Breast epithelium (tissue), 4 donors: ENCODE measurements around the gene RAB21. TPM values are rescaled to one million over a fixed set of nuclear protein-coding genes. Genes with fewer than 3 reads are reported as not detected.
"Not testable (repeated sequence)": the region's sequence is repeated elsewhere in the genome, so short reads cannot be mapped to it uniquely, and the experiment has no call there.

Source experiments
- DNase-seq, 2 donors: peaks; one replicate each; pipeline ENCODE4 v3.0.0-alpha.2; 2019; ENCODE audit warnings: low spot score in 2 of 2
- H3K27ac ChIP-seq, 2 donors: fragments of 200-600 bp; sonication (generic) in 1 of 2; one replicate each; pipeline ENCODE4 v1.5.1; 2016 to 2019; ENCODE audit warnings: mild to moderate bottlenecking in 1 of 2
- H3K27me3 ChIP-seq, 2 donors: fragments of 200-600 bp; sonication (generic) in 1 of 2; one replicate each; pipeline versions ENCODE4 v1.5.1 to v1.6.0; 2017 to 2019; ENCODE audit warnings: control low read depth in 1 of 2, mild to moderate bottlenecking in 1 of 2
- H3K36me3 ChIP-seq: fragments of 200-600 bp; one replicate; pipeline ENCODE4 v1.5.1; 2019
- H3K4me1 ChIP-seq, 2 donors: fragments of 200-600 bp; sonication (generic); one replicate each; pipeline ENCODE4 v1.5.1; 2016 to 2019; ENCODE audit warnings: control low read depth in 1 of 2
- H3K4me3 ChIP-seq, 3 donors: fragments of 200-600 bp; sonication (generic); 1 replicate in 2 of 3; 2 replicates in 1 of 3; pipeline ENCODE4 v1.5.1; 2016 to 2019; ENCODE audit warnings: mild to moderate bottlenecking in 3 of 3, moderate library complexity in 2 of 3
- H3K9me3 ChIP-seq, 2 donors: fragments of 200-600 bp; sonication (generic) in 1 of 2; one replicate each; pipeline ENCODE4 v1.5.1; 2016 to 2019; ENCODE audit warnings: control low read depth in 1 of 2
- POLR2A ChIP-seq: fragments of 450-650 bp; IDR thresholded peaks from one replicate; pipeline ENCODE4 v1.6.1; 2016; ENCODE audit warnings: antibody characterized with exemption, mild to moderate bottlenecking, moderate library complexity
- POLR2AphosphoS5 ChIP-seq, 3 donors: sonication (generic); formaldehyde crosslinking; IDR thresholded peaks; one replicate each; pipeline ENCODE4 v1.6.1; 2017; ENCODE audit warnings: antibody characterized with exemption in 3 of 3
- intact Hi-C: fragments of 100-400 bp; cut with DNase I; formaldehyde crosslinking; loops from one replicate; pipeline ENCODE4 v1.15.1; 2023; ENCODE audit warnings: low total_unique reads
- total RNA-seq, 3 donors: library from RNA; depleted of rRNA; stranded (reverse); fragments of >200 nt; gene quantifications; one replicate each; pipeline ENCODE4 v1.1.0, GENCODE V29; 2016
- TF ChIP-seq, protein P1 (sequence below), 3 donors: fragments of 450-650 bp; IDR thresholded peaks; one replicate each; pipeline ENCODE4 v1.5.1; 2016 to 2017; ENCODE audit warnings: antibody characterized with exemption in 3 of 3, mild to moderate bottlenecking in 3 of 3, moderate library complexity in 3 of 3

Gene RAB21
- total RNA-seq, 3 donors from 2014 or later: 22.1 to 26.9 (median 22.6) TPM

DNA sequence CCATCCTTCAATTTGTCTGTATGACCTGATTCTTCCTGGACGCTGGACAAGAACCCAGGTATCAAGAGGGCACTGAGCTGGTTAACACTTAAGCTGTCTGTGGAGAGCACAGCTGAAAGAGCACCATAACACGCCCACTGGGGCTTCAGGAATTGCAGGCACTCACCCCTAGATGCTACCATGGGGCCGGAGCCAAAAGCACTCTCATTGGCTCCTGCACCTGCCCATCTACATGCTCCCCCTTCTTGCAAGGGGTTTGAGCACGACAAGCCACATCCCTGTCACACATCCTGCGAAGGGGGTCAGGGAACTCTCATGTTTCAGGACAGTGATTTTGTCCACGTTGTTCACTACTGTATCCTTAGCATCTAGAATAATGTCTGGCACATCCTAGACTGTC is 49.8 kb downstream of the RAB21 start:
- H3K27me3 ChIP-seq: peaks cover 0 to 2% of the 10 kb centered on the region in 2 donors
- intact Hi-C loops: no loop called here
- no peaks in the 10 kb centered on the region for H3K9me3 ChIP-seq
- no peaks in the 10 kb centered on the region for H3K36me3 ChIP-seq
- no peak overlapping the region for H3K27ac ChIP-seq
- TF ChIP-seq POLR2AphosphoS5 (IDR thresholded peaks at IDR 0.05) (no peak), POLR2A (no peak)
- TF ChIP-seq, protein P1, sequence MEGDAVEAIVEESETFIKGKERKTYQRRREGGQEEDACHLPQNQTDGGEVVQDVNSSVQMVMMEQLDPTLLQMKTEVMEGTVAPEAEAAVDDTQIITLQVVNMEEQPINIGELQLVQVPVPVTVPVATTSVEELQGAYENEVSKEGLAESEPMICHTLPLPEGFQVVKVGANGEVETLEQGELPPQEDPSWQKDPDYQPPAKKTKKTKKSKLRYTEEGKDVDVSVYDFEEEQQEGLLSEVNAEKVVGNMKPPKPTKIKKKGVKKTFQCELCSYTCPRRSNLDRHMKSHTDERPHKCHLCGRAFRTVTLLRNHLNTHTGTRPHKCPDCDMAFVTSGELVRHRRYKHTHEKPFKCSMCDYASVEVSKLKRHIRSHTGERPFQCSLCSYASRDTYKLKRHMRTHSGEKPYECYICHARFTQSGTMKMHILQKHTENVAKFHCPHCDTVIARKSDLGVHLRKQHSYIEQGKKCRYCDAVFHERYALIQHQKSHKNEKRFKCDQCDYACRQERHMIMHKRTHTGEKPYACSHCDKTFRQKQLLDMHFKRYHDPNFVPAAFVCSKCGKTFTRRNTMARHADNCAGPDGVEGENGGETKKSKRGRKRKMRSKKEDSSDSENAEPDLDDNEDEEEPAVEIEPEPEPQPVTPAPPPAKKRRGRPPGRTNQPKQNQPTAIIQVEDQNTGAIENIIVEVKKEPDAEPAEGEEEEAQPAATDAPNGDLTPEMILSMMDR (IDR thresholded peaks at IDR 0.05): no peak
- no peaks in the 10 kb centered on the region for H3K4me1 ChIP-seq
- H3K4me3 ChIP-seq: no peak overlapping the region
- no peak for DNase-seq

DNA sequence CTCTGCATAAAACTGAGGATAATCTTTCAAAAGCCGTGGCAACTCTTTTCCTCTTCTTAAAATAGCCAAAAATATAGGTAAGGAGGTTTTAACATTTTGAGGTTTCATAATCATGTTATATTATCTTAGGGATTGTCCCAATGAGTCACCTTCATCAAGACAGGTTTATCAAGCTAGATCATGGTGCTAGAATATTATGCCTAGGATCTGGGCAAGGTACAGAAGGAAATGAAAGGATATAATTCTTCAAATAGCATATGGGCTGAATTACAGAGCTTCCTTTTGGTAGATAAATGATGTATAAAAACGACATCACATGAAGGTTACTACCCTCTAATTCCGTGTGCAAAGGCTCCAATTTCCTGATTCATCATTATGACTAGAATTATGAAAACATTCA is 56.3 kb downstream of the RAB21 start:
- Histone ChIP-seq H3K4me1 (no peaks in the 10 kb centered on the region), H3K27me3 (no peaks in the 10 kb centered on the region), H3K36me3 (no peaks in the 10 kb centered on the region), H3K27ac (no peak overlapping the region), H3K9me3 (no peaks in the 10 kb centered on the region), H3K4me3 (no peak overlapping the region)
- DNase-seq: no peak
- TF ChIP-seq POLR2A (no peak), POLR2AphosphoS5 (IDR thresholded peaks at IDR 0.05) (no peak)
- TF ChIP-seq, protein P1 (IDR thresholded peaks at IDR 0.05): no peak
- intact Hi-C loops: no loop called here

DNA sequence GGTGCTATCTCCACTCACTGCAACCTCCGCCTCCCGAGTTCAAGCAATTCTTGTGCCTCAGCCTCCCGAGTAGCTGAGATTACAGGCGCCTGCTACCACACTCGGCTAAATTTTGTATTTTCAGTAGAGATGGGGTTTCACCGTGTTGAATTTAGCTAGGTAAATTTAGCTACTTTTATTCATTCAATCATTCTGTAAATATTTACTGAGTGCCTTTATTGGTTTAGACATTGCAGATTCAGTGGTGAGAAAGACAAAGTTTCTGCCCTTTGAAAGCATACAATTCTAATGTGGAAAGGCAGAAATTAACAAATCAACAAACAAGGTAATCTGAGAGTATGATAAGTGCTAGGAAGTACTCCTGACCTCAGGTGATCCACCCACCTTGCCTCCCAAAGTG is 60.6 kb downstream of the RAB21 start:
- H3K4me1 ChIP-seq, H3K9me3 ChIP-seq, H3K36me3 ChIP-seq, intact Hi-C loops, H3K4me3 ChIP-seq, H3K27ac ChIP-seq, DNase-seq, H3K27me3 ChIP-seq: not testable (repeated sequence)

DNA sequence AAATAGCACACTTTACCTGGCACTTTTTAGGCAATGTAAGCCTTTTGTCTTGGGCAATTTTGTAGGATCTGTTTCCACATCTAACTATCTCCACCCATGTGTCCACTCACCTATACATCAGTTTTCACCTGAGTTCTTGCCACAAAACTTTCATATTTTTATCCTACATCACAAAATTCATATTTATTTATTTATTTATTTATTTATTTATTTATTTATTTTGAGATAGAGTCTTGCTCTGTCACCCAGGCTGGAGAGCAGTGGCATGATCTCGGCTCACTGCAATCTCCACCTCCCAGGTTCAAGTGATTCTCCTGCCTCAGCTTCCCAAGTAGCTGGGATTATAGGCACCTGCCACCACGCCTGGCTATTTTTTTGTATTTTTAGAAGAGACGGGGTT is 67.4 kb downstream of the RAB21 start:
- H3K27ac ChIP-seq, H3K9me3 ChIP-seq, H3K4me1 ChIP-seq, H3K4me3 ChIP-seq, DNase-seq, intact Hi-C loops, H3K36me3 ChIP-seq, H3K27me3 ChIP-seq: not testable (repeated sequence)

DNA sequence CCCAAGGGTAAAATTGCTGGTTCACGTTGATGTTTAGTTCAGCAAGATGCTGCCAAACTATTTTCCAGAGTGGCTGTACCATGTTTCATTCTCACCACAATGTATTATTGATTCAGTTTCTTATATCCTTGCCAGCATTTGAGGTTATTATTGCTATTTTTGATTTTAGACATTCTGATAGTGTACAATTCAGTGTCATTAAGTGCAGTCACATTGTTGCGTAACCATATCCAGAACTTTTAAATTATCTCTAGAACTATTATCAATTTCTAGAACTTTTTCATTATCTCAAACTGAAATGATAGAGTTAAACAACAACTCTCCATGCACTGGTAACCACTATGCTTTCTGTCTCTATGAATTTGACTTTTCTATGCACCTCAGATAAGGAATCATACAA is 74.2 kb downstream of the RAB21 start:
- no peak for DNase-seq
- intact Hi-C loops: no loop called here
- Histone ChIP-seq H3K27me3 (no peaks in the 10 kb centered on the region), H3K27ac (no peak overlapping the region), H3K4me3 (no peak overlapping the region), H3K4me1 (no peaks in the 10 kb centered on the region), H3K36me3 (no peaks in the 10 kb centered on the region), H3K9me3 (no peaks in the 10 kb centered on the region)
- TF ChIP-seq POLR2A: no peak
- TF ChIP-seq, protein P1 (IDR thresholded peaks at IDR 0.05): no peak
- TF ChIP-seq POLR2AphosphoS5 (IDR thresholded peaks at IDR 0.05): no peak

DNA sequence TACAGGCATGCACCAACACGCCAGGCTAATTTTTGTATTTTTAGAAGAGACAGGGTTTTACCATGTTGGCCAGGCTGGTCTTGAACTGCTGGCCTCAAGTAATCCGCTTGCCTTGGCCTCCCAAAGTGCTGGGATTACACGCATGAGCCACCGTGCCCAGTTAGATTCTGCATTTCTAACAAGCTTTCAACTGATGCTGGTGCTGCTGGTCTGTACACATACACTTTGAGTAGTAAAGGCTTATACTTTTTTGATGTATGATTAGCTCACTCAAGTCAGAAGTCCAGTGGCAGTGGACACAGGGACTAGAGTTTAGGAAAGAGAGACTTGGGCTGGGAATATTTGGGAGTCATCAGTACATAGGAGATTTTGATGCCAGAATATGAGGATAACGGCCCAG is 82.7 kb downstream of the RAB21 start:
- intact Hi-C loops: no loop called here
- H3K9me3 ChIP-seq: no peaks in the 10 kb centered on the region
- H3K27me3 ChIP-seq: no peaks in the 10 kb centered on the region
- TF ChIP-seq POLR2A (no peak), POLR2AphosphoS5 (IDR thresholded peaks at IDR 0.05) (no peak)
- TF ChIP-seq, protein P1 (IDR thresholded peaks at IDR 0.05): no peak
- peaks cover 0 to 15% of the 10 kb centered on the region in 2 donors for H3K4me1 ChIP-seq
- no peaks in the 10 kb centered on the region for H3K36me3 ChIP-seq
- DNase-seq: no peak
- no peak overlapping the region for H3K4me3 ChIP-seq
- H3K27ac ChIP-seq: no peak overlapping the region
